ENCODE measurements around the gene NLGN2.

- TF ChIP-seq CTCF (IDR thresholded peaks at IDR 0.05; ENCODE audit: low read depth, low read length, missing input control): no peak
- TF ChIP-seq MAX (IDR thresholded peaks at IDR 0.05): no peak
- TF ChIP-seq SP1 (IDR thresholded peaks at IDR 0.05): no peak
- TF ChIP-seq REST (IDR thresholded peaks at IDR 0.05): no peak
- no peak for TF ChIP-seq GABPA (IDR thresholded peaks at IDR 0.05 in 1 of 2, conservative IDR thresholded peaks at IDR 0.05 in 1 of 2)
- TF ChIP-seq TAF1 (conservative IDR thresholded peaks at IDR 0.05): no peak
- no peak for TF ChIP-seq ZBTB33 (IDR thresholded peaks at IDR 0.05)
- TF ChIP-seq EGR1 (IDR thresholded peaks at IDR 0.05; ENCODE audit: low read depth in 2 of 2): no peak
- no peak for TF ChIP-seq RXRA (IDR thresholded peaks at IDR 0.05)
- TF ChIP-seq ATF3 (IDR thresholded peaks at IDR 0.05): no peak
- TF ChIP-seq YY1 (IDR thresholded peaks at IDR 0.05): no peak
- no peak for TF ChIP-seq NR2F2 (IDR thresholded peaks at IDR 0.05)
- no peak for TF ChIP-seq HNF4G (IDR thresholded peaks at IDR 0.05)
- no peak for TF ChIP-seq RAD21 (IDR thresholded peaks at IDR 0.05)
Measured at GRCh38 chr17:7414837-7415236, 7.2 kb downstream of the NLGN2 start.
